ENCODE measurements around the gene ILKAP.

- TF ChIP-seq POLR2AphosphoS5 (IDR thresholded peaks at IDR 0.05; ENCODE audit: low read depth, low read length), result no peak
- no peak for TF ChIP-seq SIN3A (IDR thresholded peaks at IDR 0.05; ENCODE audit: borderline replicate concordance, insufficient read depth, low read length)
Measured at GRCh38 chr2:238225911-238226697, 22.6 kb upstream of the ILKAP start.

Data from PFSK-1 (cell line).